ENCODE data around the gene CLCNKA. TPM values are rescaled to one million over a fixed set of nuclear protein-coding genes. Genes with fewer than 3 reads are reported as not detected.
"Not testable (repeated sequence)": the region's sequence is repeated elsewhere in the genome, so short reads cannot be mapped to it uniquely, and the experiment has no call there.

The CLCNKA gene
- total RNA-seq, 1 experiment from 2014 or later: not detected

DNA sequence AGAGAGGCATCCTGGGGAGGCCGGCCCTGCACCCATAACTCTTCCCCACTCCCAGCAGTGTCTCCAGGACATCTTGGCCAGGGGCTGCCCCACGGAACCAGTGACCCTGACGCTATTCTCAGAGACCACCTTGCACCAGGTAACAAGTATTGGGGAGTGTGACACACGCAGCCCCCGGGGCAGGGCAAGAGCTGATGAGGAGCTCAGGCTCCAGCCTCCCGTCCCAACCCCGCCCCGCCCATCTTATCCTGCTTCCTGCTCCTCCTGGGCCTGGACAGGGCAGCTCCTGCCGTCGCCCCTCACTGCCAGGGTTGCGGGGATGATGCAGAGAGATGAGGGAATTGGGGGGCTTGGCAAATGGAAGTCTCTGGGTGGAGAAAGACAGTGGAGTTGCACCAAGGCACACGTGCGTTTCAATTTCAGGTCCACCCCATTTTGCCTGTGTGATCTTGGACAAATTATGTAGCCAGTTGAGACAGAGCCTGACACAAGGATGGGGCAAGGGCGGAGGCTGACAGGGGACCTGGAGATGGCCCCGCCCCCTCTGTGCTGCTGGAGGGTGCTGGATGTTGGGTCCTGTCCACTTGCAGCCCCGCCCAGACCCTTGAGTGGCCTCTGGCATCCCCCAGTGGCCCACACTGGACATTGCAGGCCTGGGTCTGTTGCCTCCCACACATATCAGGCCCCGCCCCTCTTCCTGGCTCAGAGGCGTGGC lies 10.7 kb downstream of the CLCNKA start:
- Mint-ChIP-seq H3K27ac (ENCODE audit: unreplicated experiment) (no peak overlapping the region), H3K27me3 (ENCODE audit: insufficient read depth, unreplicated experiment) (no peaks in the 10 kb centered on the region), H3K4me3 (ENCODE audit: unreplicated experiment) (no peak overlapping the region), H3K4me1 (ENCODE audit: low read depth, unreplicated experiment) (no peaks in the 10 kb centered on the region), H3K9me3 (ENCODE audit: unreplicated experiment) (no peaks in the 10 kb centered on the region), H3K36me3 (ENCODE audit: insufficient read depth, unreplicated experiment) (peaks cover 6% of the 10 kb centered on the region)
- BruUV-seq (replicated peaks): no TSS peak
- Histone ChIP-seq H3K9me3 (no peaks in the 10 kb centered on the region), H3K4me3 (ENCODE audit: low read depth, low read length) (no peak overlapping the region), H3K36me3 (ENCODE audit: control insufficient read depth, insufficient read depth, low read length) (no peaks in the 10 kb centered on the region), H3K4me1 (no peaks in the 10 kb centered on the region), H3K27me3 (replicated peaks; ENCODE audit: control insufficient read depth, insufficient read depth, low read length) (no peaks in the 10 kb centered on the region)
- intact Hi-C loops (cut with micrococcal nuclease; ENCODE audit: unreplicated experiment): loop anchor here (2.0 kb wide), 1 partner anchor 24 kb away; no protein-coding TSS in a partner anchor
- TF ChIP-seq, protein P1, sequence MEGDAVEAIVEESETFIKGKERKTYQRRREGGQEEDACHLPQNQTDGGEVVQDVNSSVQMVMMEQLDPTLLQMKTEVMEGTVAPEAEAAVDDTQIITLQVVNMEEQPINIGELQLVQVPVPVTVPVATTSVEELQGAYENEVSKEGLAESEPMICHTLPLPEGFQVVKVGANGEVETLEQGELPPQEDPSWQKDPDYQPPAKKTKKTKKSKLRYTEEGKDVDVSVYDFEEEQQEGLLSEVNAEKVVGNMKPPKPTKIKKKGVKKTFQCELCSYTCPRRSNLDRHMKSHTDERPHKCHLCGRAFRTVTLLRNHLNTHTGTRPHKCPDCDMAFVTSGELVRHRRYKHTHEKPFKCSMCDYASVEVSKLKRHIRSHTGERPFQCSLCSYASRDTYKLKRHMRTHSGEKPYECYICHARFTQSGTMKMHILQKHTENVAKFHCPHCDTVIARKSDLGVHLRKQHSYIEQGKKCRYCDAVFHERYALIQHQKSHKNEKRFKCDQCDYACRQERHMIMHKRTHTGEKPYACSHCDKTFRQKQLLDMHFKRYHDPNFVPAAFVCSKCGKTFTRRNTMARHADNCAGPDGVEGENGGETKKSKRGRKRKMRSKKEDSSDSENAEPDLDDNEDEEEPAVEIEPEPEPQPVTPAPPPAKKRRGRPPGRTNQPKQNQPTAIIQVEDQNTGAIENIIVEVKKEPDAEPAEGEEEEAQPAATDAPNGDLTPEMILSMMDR (IDR thresholded peaks at IDR 0.05; ENCODE audit: insufficient read depth in 1 of 2, low read depth in 1 of 2, low read length in 1 of 2, severe bottlenecking in 1 of 2, unreplicated experiment in 1 of 2): peak; percentile 69 to 78
- ChIA-PET POLR2A (no interaction called here), CTCF (interaction anchor here (0.6 kb wide), 1 partner anchor 129 kb away, joined by 3 read pairs; no protein-coding TSS in a partner anchor)
- DNase-seq: peak; percentile 86

DNA sequence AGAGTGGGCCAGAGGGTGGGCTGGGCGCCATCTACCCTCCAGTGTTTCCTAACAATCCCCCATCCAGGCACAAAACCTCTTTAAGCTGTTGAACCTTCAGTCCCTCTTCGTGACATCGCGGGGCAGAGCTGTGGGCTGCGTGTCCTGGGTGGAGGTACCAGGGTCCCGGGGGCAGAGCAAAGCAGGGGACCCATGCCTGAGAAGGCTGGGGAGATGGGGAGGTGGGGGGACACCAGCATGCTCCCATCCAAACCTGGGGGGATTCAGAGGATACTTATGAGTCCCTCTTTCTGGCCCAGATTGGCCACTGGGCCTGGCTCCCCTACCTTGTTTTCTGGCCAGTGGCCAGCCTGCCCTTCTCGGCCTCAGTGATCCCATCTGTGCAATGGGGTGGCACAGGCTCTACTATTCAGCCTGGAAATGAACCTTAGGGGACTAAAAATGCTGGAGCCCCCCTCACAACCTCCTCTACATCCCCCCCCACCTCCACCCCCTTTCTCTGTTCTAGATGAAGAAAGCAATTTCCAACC lies 11.3 kb downstream of the CLCNKA start:
- intact Hi-C loops (cut with micrococcal nuclease; ENCODE audit: unreplicated experiment): loop anchor here (2.0 kb wide), 1 partner anchor 24 kb away; no protein-coding TSS in a partner anchor
- H3K36me3 ChIP-seq (ENCODE audit: control insufficient read depth, insufficient read depth, low read length); POLR2A ChIA-PET; H3K27me3 ChIP-seq (replicated peaks; ENCODE audit: control insufficient read depth, insufficient read depth, low read length); H3K27ac Mint-ChIP-seq (ENCODE audit: unreplicated experiment); CTCF ChIA-PET; H3K36me3 Mint-ChIP-seq (ENCODE audit: insufficient read depth, unreplicated experiment); H3K27me3 Mint-ChIP-seq (ENCODE audit: insufficient read depth, unreplicated experiment); H3K4me1 ChIP-seq; H3K9me3 Mint-ChIP-seq (ENCODE audit: unreplicated experiment); DNase-seq; BruUV-seq (replicated peaks); H3K4me3 ChIP-seq (ENCODE audit: low read depth, low read length); H3K9me3 ChIP-seq; H3K4me3 Mint-ChIP-seq (ENCODE audit: unreplicated experiment); H3K4me1 Mint-ChIP-seq (ENCODE audit: low read depth, unreplicated experiment): not testable (repeated sequence)

DNA sequence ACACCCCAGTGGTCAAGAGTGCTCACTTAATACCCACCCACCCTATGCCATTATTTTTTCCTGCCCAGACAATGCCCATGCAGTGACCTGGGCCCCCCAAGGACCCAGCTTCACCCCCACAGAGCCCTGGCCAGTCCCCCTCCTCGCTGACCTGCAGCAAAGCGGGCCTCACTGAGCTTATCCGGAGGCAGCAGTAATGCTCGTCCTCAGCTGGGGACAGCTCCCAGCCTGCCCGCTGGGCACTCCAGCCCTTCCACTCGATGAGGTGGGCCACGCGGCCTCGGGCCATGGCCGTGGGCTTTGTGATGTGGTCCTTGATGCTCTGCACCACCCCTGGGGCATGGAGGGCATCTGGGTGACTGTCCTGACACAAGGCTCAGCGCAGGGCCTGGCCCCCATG lies 14.6 kb downstream of the CLCNKA start:
- H3K4me1 Mint-ChIP-seq (ENCODE audit: low read depth, unreplicated experiment); H3K27ac Mint-ChIP-seq (ENCODE audit: unreplicated experiment); H3K4me1 ChIP-seq; BruUV-seq (replicated peaks); intact Hi-C loops (cut with micrococcal nuclease; ENCODE audit: unreplicated experiment); CTCF ChIA-PET; H3K4me3 Mint-ChIP-seq (ENCODE audit: unreplicated experiment); H3K36me3 ChIP-seq (ENCODE audit: control insufficient read depth, insufficient read depth, low read length); H3K36me3 Mint-ChIP-seq (ENCODE audit: insufficient read depth, unreplicated experiment); DNase-seq; H3K27me3 Mint-ChIP-seq (ENCODE audit: insufficient read depth, unreplicated experiment); H3K9me3 ChIP-seq; H3K4me3 ChIP-seq (ENCODE audit: low read depth, low read length); H3K9me3 Mint-ChIP-seq (ENCODE audit: unreplicated experiment); H3K27me3 ChIP-seq (replicated peaks; ENCODE audit: control insufficient read depth, insufficient read depth, low read length); POLR2A ChIA-PET: not testable (repeated sequence)

DNA sequence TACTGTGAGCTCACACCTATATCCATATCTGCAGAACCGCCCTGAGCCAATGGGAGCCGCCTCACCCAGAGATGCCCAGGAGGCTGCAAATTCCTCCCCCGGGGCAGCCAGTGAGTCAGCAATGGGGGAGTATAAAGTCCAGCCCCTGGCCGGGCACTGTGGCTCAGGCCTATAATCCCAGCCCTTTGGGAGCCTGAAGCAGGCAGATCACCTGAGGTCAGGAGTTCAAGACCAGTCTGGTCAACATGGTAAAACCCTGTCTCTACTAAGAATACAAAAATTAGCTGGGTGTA lies 16.7 kb downstream of the CLCNKA start:
- no peak overlapping the region for H3K27ac Mint-ChIP-seq (ENCODE audit: unreplicated experiment)
- TF ChIP-seq, protein P1 (IDR thresholded peaks at IDR 0.05; ENCODE audit: insufficient read depth in 1 of 2, low read depth in 1 of 2, low read length in 1 of 2, severe bottlenecking in 1 of 2, unreplicated experiment in 1 of 2): no peak
- H3K4me1 Mint-ChIP-seq (ENCODE audit: low read depth, unreplicated experiment): no peaks in the 10 kb centered on the region
- Histone ChIP-seq H3K4me1 (no peaks in the 10 kb centered on the region), H3K9me3 (no peaks in the 10 kb centered on the region), H3K4me3 (ENCODE audit: low read depth, low read length) (no peak overlapping the region), H3K27me3 (replicated peaks; ENCODE audit: control insufficient read depth, insufficient read depth, low read length) (no peaks in the 10 kb centered on the region), H3K36me3 (ENCODE audit: control insufficient read depth, insufficient read depth, low read length) (no peaks in the 10 kb centered on the region)
- H3K9me3 Mint-ChIP-seq (ENCODE audit: unreplicated experiment): no peaks in the 10 kb centered on the region
- BruUV-seq (replicated peaks): no TSS peak
- H3K27me3 Mint-ChIP-seq (ENCODE audit: insufficient read depth, unreplicated experiment): no peaks in the 10 kb centered on the region
- intact Hi-C loops (cut with micrococcal nuclease; ENCODE audit: unreplicated experiment): no loop called here
- ChIA-PET CTCF (interaction anchor here (0.9 kb wide), 1 partner anchor 29 kb away, joined by 3 read pairs; no protein-coding TSS in a partner anchor), POLR2A (no interaction called here)
- H3K4me3 Mint-ChIP-seq (ENCODE audit: unreplicated experiment): no peak overlapping the region
- peak; percentile 36 to 71 for DNase-seq
- peaks cover 6% of the 10 kb centered on the region for H3K36me3 Mint-ChIP-seq (ENCODE audit: insufficient read depth, unreplicated experiment)

DNA sequence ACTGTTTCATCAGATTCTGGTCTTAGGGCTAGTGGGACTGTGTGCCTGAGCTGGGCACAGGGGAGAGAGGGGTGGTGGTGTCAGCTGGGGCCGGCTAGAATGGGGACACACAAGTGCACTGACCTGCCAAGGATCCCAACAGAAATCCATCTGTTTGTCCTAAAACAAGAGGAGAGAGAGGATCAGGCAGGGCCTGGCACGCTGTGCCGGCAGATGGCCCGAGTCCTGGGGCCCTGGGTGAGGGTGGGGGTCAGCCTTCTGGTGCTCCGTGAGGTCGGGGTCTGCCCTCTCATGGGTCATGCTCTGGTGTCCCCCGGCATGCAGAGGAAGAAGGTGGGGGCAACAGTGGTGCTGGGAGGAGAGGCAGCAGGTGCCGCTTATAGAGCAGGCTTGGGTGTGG lies 18.0 kb downstream of the CLCNKA start:
- H3K27me3 ChIP-seq (replicated peaks; ENCODE audit: control insufficient read depth, insufficient read depth, low read length); H3K9me3 ChIP-seq; H3K9me3 Mint-ChIP-seq (ENCODE audit: unreplicated experiment); H3K27ac Mint-ChIP-seq (ENCODE audit: unreplicated experiment); H3K4me3 Mint-ChIP-seq (ENCODE audit: unreplicated experiment); BruUV-seq (replicated peaks); H3K4me1 ChIP-seq; POLR2A ChIA-PET; DNase-seq; H3K4me1 Mint-ChIP-seq (ENCODE audit: low read depth, unreplicated experiment); intact Hi-C loops (cut with micrococcal nuclease; ENCODE audit: unreplicated experiment); H3K4me3 ChIP-seq (ENCODE audit: low read depth, low read length); H3K36me3 ChIP-seq (ENCODE audit: control insufficient read depth, insufficient read depth, low read length); CTCF ChIA-PET; H3K36me3 Mint-ChIP-seq (ENCODE audit: insufficient read depth, unreplicated experiment); H3K27me3 Mint-ChIP-seq (ENCODE audit: insufficient read depth, unreplicated experiment): not testable (repeated sequence)

Data from Caco-2 (cell line).